Measurements from ENCODE around the gene VSTM2L. TPM values are rescaled to one million over a fixed set of nuclear protein-coding genes. Genes with fewer than 3 reads are reported as not detected.

VSTM2L gene
- total RNA-seq, 1 donor from 2014 or later, result not detected

DNA sequence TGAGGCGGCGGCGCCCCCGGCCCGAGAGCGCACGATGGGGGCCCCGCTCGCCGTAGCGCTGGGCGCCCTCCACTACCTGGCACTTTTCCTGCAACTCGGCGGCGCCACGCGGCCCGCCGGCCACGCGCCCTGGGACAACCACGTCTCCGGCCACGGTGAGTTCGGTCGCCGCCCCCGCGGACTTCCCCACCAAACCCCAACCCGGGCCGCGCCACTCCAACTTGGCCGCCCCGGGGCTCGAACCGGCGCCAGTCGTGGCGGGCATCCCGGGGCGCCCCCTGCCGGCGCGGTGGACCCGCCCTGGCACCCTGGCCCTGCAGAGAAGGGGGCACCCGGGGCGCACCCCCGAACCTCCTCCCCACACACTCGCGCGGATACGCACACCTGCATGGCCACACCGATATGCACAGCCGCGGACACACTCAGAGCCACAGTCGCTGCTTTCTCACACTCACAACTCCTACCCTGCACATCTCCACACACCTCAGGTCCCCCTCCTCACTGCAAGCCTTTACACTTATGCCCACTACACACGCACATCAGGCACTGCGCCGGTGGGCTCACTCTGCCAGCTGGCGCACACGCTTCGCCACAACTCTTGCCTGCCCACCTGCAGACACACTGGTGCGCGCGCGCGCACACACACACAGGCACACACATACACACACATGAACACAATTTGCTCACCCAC, 535 bp downstream of the VSTM2L start:
- ChIA-PET POLR2A (no interaction called here), CTCF (no interaction called here)
- H3K36me3 Mint-ChIP-seq (ENCODE audit: low read depth), result no peaks in the 10 kb centered on the region
- no peaks in the 10 kb centered on the region for H3K9me3 Mint-ChIP-seq
- peaks cover 12% of the 10 kb centered on the region for H3K4me1 Mint-ChIP-seq
- TF ChIP-seq CTCF (IDR thresholded peaks at IDR 0.05), result no peak
- no peak for ATAC-seq (ENCODE audit: low read depth)
- peaks cover 61% of the 10 kb centered on the region for H3K27me3 Mint-ChIP-seq
- H3K27ac Mint-ChIP-seq, result no peak overlapping the region
- peak overlapping the region; percentile 82 for H3K4me3 Mint-ChIP-seq
- DNase-seq, result peak; percentile 23
- intact Hi-C loops (cut with micrococcal nuclease), result loop anchor here (2.0 to 5.0 kb wide), 2 partner anchors 251 to 341 kb away; no protein-coding TSS in a partner anchor

- Mint-ChIP-seq H3K27me3 (peaks cover 66% of the 10 kb centered on the region), H3K27ac (no peak overlapping the region), H3K36me3 (ENCODE audit: low read depth) (no peaks in the 10 kb centered on the region), H3K4me3 (peak overlapping the region; percentile 82), H3K4me1 (peaks cover 12% of the 10 kb centered on the region), H3K9me3 (no peaks in the 10 kb centered on the region)
- no peak for TF ChIP-seq CTCF (IDR thresholded peaks at IDR 0.05)
- ATAC-seq (ENCODE audit: low read depth) (no peak), DNase-seq (no peak)
- ChIA-PET POLR2A (no interaction called here), CTCF (no interaction called here)
- intact Hi-C loops (cut with micrococcal nuclease), result loop anchor here (5.0 kb wide), 1 partner anchor 342 kb away; no protein-coding TSS in a partner anchor
Measured at GRCh38 chr20:37904008-37904642, 1.2 kb downstream of the VSTM2L start.

DNA sequence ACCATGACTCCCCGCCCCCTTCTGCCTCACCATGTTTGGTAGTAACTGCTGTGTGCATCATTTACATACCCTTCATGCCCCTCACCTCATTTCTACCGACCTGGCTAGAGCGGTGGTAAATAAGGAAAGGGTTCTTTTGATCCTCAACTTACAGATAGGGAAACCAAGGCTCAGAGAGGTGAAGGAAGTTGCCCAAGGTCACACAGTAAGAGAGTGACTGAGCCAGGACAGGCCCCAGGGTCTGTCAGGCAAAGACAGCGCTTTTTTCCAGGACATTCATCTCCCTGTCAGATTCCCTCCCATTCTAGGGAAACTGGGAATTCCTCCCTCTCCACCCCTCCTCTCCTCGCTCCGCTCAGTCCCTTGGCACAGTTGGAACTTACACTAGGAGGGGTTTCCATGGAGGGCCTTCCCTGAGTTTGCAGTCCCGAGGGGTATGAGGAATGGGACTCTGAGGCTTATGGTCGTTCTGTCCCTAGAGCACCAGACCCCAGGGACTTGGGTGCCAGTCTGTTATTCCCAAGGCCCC, 2.0 kb downstream of the VSTM2L start:
- ChIA-PET CTCF (no interaction called here), POLR2A (no interaction called here)
- Mint-ChIP-seq H3K9me3 (no peaks in the 10 kb centered on the region), H3K4me1 (peaks cover 12% of the 10 kb centered on the region), H3K27ac (no peak overlapping the region), H3K27me3 (peaks cover 66% of the 10 kb centered on the region), H3K4me3 (no peak overlapping the region), H3K36me3 (ENCODE audit: low read depth) (no peaks in the 10 kb centered on the region)
- no peak for ATAC-seq (ENCODE audit: low read depth)
- no peak for DNase-seq
- intact Hi-C loops (cut with micrococcal nuclease), result loop anchor here (5.0 kb wide), 1 partner anchor 343 kb away; no protein-coding TSS in a partner anchor
- no peak for TF ChIP-seq CTCF (IDR thresholded peaks at IDR 0.05)

DNA sequence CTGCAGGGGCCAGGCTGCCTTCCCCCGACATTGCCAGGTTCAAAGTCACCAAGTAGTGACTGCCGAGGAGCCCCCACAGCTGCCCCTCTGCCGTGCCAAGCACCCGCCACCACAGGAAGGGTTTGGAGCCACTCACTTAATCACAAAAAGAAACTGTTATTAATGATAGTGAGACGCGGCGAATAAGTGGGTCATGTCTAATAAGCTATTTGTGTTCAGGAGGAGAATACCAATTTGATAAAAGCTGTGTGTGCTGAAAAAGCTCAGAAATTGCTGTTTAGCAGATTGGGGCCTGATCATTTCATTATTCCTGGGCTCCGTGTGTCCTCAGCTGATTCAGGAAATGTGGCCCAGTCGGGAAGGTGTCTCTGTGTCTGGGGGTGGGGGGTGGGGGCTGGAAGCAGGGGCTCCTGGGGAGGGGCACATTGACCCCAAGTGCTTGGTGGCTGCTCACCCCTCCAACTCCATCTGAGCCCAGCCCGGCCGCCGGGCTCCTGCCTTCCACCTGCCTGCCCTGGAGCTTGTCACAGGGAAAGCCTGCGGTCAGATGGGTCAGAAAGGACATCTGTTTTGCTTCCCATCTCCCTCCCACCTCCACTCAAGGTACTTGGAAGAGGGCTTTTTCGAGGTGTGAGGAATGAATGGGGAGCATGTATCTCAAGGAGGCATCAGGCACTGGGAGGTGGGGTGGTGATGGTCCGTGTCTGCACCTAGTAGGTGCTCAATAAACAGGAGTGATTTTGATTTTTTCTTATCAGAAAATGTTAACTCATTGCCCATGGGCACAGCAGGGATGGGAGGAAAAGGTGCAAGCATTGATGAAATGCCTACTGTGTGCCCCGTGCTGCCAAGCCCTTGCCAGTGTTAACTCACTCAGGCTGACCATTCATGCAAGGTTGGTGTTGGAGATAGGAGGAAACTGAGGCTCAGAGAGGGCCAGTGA, 3.0 kb downstream of the VSTM2L start:
- H3K9me3 Mint-ChIP-seq, result no peaks in the 10 kb centered on the region
- no peak overlapping the region for H3K4me3 Mint-ChIP-seq
- peaks cover 59% of the 10 kb centered on the region for H3K27me3 Mint-ChIP-seq
- peaks cover 12% of the 10 kb centered on the region for H3K4me1 Mint-ChIP-seq
- no peak overlapping the region for H3K27ac Mint-ChIP-seq
- DNase-seq (no peak), ATAC-seq (ENCODE audit: low read depth) (no peak)
- H3K36me3 Mint-ChIP-seq (ENCODE audit: low read depth), result no peaks in the 10 kb centered on the region
- intact Hi-C loops (cut with micrococcal nuclease), result no loop called here
- ChIA-PET POLR2A (no interaction called here), CTCF (no interaction called here)
- no peak for TF ChIP-seq CTCF (IDR thresholded peaks at IDR 0.05)

Measured in activated B cell treated with CpG ODN at 0.5 μM for 24 hours (primary cell).